Uterus (tissue), 2 donors: ENCODE results near the gene PNPLA6.

Source experiments
- POLR2A ChIP-seq, 2 donors: fragments of 450-650 bp; IDR thresholded peaks; one replicate each; pipeline ENCODE4 v1.6.1; 2016; ENCODE audit warnings: antibody characterized with exemption in 2 of 2, mild to moderate bottlenecking in 1 of 2, moderate library complexity in 1 of 2
- TF ChIP-seq, protein P1 (sequence below), 4 experiments: fragments of 200-600 bp in 2 of 4; fragments of 450-650 bp in 2 of 4; sonication (generic) in 2 of 4; IDR thresholded peaks; one replicate each; pipeline ENCODE4 v1.5.1; 2016 to 2019; ENCODE audit warnings: antibody characterized with exemption in 4 of 4, mild to moderate bottlenecking in 2 of 4, moderate library complexity in 1 of 4

DNA sequence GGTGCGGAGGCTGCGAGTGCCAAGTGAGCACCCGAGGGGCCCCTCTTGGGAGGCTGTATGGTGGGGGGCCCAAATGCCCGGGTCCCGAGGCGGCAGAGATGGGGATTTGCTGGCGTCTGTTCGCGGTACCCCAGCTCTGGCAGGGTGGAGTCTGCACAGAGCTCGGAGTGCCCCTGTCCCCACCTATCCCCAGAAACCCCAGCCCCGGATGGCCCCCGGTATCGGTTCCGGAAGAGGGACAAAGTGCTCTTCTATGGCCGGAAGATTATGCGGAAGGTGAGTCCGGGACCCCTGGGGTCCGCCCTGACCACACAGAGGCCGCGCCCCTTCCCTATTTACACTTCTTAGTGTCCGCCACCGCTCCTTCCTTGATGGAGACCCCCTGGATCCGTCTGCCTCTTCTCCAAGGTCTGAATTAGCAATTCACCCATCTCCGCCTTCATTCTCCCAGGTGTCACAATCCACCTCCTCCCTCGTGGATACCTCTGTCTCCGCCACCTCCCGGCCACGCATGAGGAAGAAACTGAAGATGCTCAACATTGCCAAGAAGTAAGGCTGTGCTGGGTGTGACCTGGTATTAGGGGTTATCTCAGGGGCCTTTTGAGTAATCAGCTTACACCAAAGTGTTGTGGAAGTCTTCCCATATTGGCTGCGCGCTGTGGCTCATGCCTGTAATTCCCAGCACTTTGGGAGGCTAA, 630 bp downstream of the PNPLA6 start:
- TF ChIP-seq, protein P1, sequence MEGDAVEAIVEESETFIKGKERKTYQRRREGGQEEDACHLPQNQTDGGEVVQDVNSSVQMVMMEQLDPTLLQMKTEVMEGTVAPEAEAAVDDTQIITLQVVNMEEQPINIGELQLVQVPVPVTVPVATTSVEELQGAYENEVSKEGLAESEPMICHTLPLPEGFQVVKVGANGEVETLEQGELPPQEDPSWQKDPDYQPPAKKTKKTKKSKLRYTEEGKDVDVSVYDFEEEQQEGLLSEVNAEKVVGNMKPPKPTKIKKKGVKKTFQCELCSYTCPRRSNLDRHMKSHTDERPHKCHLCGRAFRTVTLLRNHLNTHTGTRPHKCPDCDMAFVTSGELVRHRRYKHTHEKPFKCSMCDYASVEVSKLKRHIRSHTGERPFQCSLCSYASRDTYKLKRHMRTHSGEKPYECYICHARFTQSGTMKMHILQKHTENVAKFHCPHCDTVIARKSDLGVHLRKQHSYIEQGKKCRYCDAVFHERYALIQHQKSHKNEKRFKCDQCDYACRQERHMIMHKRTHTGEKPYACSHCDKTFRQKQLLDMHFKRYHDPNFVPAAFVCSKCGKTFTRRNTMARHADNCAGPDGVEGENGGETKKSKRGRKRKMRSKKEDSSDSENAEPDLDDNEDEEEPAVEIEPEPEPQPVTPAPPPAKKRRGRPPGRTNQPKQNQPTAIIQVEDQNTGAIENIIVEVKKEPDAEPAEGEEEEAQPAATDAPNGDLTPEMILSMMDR (IDR thresholded peaks at IDR 0.05), result no peak
- no peak for TF ChIP-seq POLR2A (IDR thresholded peaks at IDR 0.05)
